ENCODE measurements around the gene ACY1.

DNA sequence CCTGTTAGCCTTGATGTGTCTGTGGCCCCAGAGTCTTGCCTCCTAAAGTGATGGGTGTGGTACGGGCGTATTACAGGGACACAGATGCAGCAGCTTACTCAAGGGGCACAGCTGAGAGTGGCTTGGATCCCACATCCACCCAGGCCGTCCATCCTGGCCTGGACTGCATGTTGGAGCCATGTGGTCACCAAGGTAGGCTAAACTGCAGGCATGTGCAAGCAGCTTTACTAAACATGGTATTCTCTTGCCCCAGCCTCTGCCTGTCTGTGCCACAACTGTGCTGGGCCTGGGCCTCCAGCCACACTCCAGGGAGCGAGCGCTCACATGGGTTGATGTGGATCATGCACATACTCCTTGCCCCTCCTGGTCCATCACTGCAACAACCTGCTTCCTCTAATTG, 34.2 kb upstream of the ACY1 start:
- TF ChIP-seq, protein P1, sequence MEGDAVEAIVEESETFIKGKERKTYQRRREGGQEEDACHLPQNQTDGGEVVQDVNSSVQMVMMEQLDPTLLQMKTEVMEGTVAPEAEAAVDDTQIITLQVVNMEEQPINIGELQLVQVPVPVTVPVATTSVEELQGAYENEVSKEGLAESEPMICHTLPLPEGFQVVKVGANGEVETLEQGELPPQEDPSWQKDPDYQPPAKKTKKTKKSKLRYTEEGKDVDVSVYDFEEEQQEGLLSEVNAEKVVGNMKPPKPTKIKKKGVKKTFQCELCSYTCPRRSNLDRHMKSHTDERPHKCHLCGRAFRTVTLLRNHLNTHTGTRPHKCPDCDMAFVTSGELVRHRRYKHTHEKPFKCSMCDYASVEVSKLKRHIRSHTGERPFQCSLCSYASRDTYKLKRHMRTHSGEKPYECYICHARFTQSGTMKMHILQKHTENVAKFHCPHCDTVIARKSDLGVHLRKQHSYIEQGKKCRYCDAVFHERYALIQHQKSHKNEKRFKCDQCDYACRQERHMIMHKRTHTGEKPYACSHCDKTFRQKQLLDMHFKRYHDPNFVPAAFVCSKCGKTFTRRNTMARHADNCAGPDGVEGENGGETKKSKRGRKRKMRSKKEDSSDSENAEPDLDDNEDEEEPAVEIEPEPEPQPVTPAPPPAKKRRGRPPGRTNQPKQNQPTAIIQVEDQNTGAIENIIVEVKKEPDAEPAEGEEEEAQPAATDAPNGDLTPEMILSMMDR (IDR thresholded peaks at IDR 0.05; ENCODE audit: low read depth, low read length, poor library complexity, severe bottlenecking), result no peak
- no peak for TF ChIP-seq EZH2phosphoT487 (IDR thresholded peaks at IDR 0.05; ENCODE audit: borderline replicate concordance, low read length)
